DOHH2 (cell line): ENCODE measurements around the gene NPEPL1.

Experiments
- CTCF ChIP-seq: fragments of 200-600 bp; sonication (generic); IDR thresholded peaks from one replicate; pipeline ENCODE4 v1.5.1; 2014; ENCODE audit warnings: antibody characterized with exemption, mild to moderate bottlenecking, low read depth, low read length; ENCODE audit not compliant: poor library complexity, severe bottlenecking
- EZH2phosphoT487 ChIP-seq: fragments of 200-600 bp; sonication (generic); IDR thresholded peaks from 2 replicates; pipeline ENCODE4 v1.6.1; 2017; ENCODE audit warnings: borderline replicate concordance, mild to moderate bottlenecking, antibody characterized with exemption, low read length, moderate library complexity, mixed read lengths

GRCh38 chr20:58695084-58695722, 2.6 kb downstream of the NPEPL1 start:
- TF ChIP-seq CTCF = no peak
- TF ChIP-seq EZH2phosphoT487 = no peak
